ENCODE measurements around the gene NXNL1. TPM values are rescaled to one million over a fixed set of nuclear protein-coding genes. Genes with fewer than 3 reads are reported as not detected.

The NXNL1 gene
- total and polyA plus RNA-seq, 9 of the 15 experiments (the other 6 are each of a cell fraction or from before 2014, with no cell fraction given), result not detected

- TF ChIP-seq ATF6 (CRISPR knock-in tag; IDR thresholded peaks at IDR 0.05) (no peak), MGA (IDR thresholded peaks at IDR 0.05) (peak; percentile 81), HDGF (IDR thresholded peaks at IDR 0.05) (no peak), HDAC1 (IDR thresholded peaks at IDR 0.05) (0 out of 4 replicates have a peak, but pooled peaks of 1 of the 2 experiments have one; percentile 18), IRF1 (CRISPR knock-in tag; IDR thresholded peaks at IDR 0.05; ENCODE audit: borderline replicate concordance) (no peak), MBD2 (IDR thresholded peaks at IDR 0.05; ENCODE audit: borderline replicate concordance, low read depth) (no peak), RBM25 (IDR thresholded peaks at IDR 0.05; ENCODE audit: low read depth, low read length, severe bottlenecking) (no peak), HNRNPH1 (optimal IDR thresholded peaks at IDR 0.05; ENCODE audit: low read depth, low read length) (no peak), PHF8 (IDR thresholded peaks at IDR 0.05; ENCODE audit: borderline replicate concordance, low read length) (peak; percentile 26; the same call in 1 of the 2 replicates), ELK3 (CRISPR knock-in tag; IDR thresholded peaks at IDR 0.05) (no peak)
Observed at GRCh38 chr19:17488593-17489391, 28.1 kb upstream of the NXNL1 start (continued).
